GM18507 (cell line): ENCODE data around the gene MUC5B.
"Not testable (repeated sequence)": the region's sequence is repeated elsewhere in the genome, so short reads cannot be mapped to it uniquely, and the experiment has no call there.

ENCODE experiments used
- DNase-seq: peaks from one replicate; pipeline ENCODE4 v3.0.0; 2011; ENCODE audit warnings: low read depth; ENCODE audit not compliant: insufficient read length; ENCODE audit errors: extremely low spot score
- FAIRE-seq: peaks from 2 replicates; lab custom pipeline; 2011; peaks lifted over from hg19 to GRCh38; lab: Jason Lieb, UNC

The MUC5B gene

GRCh38 chr11:1259076-1259461 lies 36.2 kb downstream of the MUC5B start:
- no peak for FAIRE-seq
- no peak for DNase-seq

- no peak for DNase-seq
- no peak for FAIRE-seq
These were observed 36.7 kb downstream of the MUC5B start for GRCh38 chr11:1259561-1259960.

- DNase-seq: peak; percentile 26
- FAIRE-seq: no peak
These were observed 37.2 kb downstream of the MUC5B start for GRCh38 chr11:1260023-1260501.

- no peak for DNase-seq
- no peak for FAIRE-seq
These were observed 37.8 kb downstream of the MUC5B start for GRCh38 chr11:1260620-1261019.

GRCh38 chr11:1261241-1262071 lies 38.6 kb downstream of the MUC5B start:
- FAIRE-seq (no peak), DNase-seq (no peak)

GRCh38 chr11:1262172-1263006 lies 39.5 kb downstream of the MUC5B start:
- DNase-seq (peak; percentile 71), FAIRE-seq (peak; percentile 88)

GRCh38 chr11:1263010-1263409 lies 40.1 kb downstream of the MUC5B start:
- no peak for DNase-seq
- FAIRE-seq: no peak

GRCh38 chr11:1264444-1264843 lies 41.6 kb downstream of the MUC5B start:
- FAIRE-seq: peak; percentile 18
- not testable (repeated sequence) for DNase-seq

- FAIRE-seq, DNase-seq: not testable (repeated sequence)
These were observed 42.6 kb downstream of the MUC5B start for GRCh38 chr11:1265480-1265879.

- not testable (repeated sequence) for DNase-seq, FAIRE-seq
These were observed 44.1 kb downstream of the MUC5B start for GRCh38 chr11:1266976-1267375.

GRCh38 chr11:1267441-1268100 lies 44.7 kb downstream of the MUC5B start:
- FAIRE-seq: no peak

GRCh38 chr11:1269957-1270356 lies 47.1 kb downstream of the MUC5B start:
- FAIRE-seq: no peak
- DNase-seq: no peak

More at GRCh38 chr11:1267441-1268100, 44.7 kb downstream of the MUC5B start:
- no peak for DNase-seq

GRCh38 chr11:1270476-1270875 lies 47.6 kb downstream of the MUC5B start:
- no peak for DNase-seq
- no peak for FAIRE-seq

- DNase-seq (no peak), FAIRE-seq (no peak)
These were observed 48.1 kb downstream of the MUC5B start for GRCh38 chr11:1271002-1271401.

- DNase-seq (no peak), FAIRE-seq (no peak)
These were observed 48.5 kb downstream of the MUC5B start for GRCh38 chr11:1271406-1271805.

GRCh38 chr11:1271927-1272326 lies 49.1 kb downstream of the MUC5B start:
- DNase-seq (no peak), FAIRE-seq (no peak)

- DNase-seq: no peak
- FAIRE-seq: no peak
These were observed 49.7 kb downstream of the MUC5B start for GRCh38 chr11:1272531-1272930.

GRCh38 chr11:1274501-1274900 lies 51.6 kb downstream of the MUC5B start:
- no peak for FAIRE-seq
- no peak for DNase-seq

- no peak for DNase-seq
- no peak for FAIRE-seq
These were observed 52.2 kb downstream of the MUC5B start for GRCh38 chr11:1275021-1275420.
